Keratinocyte (primary cell): ENCODE data around the gene PDE4C. TPM values are rescaled to one million over a fixed set of nuclear protein-coding genes. Genes with fewer than 3 reads are reported as not detected.

ENCODE experiments used
- DNase-seq: peaks from one replicate; pipeline ENCODE4 v3.0.0-alpha.2; 2011; ENCODE audit warnings: low read depth, missing footprints, low spot score
- FAIRE-seq: peaks from 2 replicates; lab custom pipeline; 2011; peaks lifted over from hg19 to GRCh38; lab: Jason Lieb, UNC
- H2AFZ ChIP-seq: 2 replicates; pipeline ENCODE4 v1.6.0; 2012; ENCODE audit warnings: low read length, control low read depth, inconsistent platforms; ENCODE audit not compliant: control insufficient read depth
- H3K27ac ChIP-seq: 2 replicates; pipeline ENCODE4 v1.5.1; 2011; ENCODE audit warnings: low read length; ENCODE audit not compliant: control insufficient read depth, insufficient read depth
- H3K27me3 ChIP-seq: 3 replicates; pipeline ENCODE4 v1.6.0; 2011; ENCODE audit warnings: low read length; ENCODE audit not compliant: control insufficient read depth, insufficient read depth; ENCODE audit errors: extremely low read depth
- H3K36me3 ChIP-seq, 2 experiments: 2 replicates in 1 of 2; 3 replicates in 1 of 2; pipeline ENCODE4 v1.5.1; 2011; ENCODE audit warnings: low read length in 2 of 2, mild to moderate bottlenecking in 1 of 2; ENCODE audit not compliant: control insufficient read depth in 2 of 2, insufficient read depth in 2 of 2; ENCODE audit errors: extremely low read depth in 1 of 2
- H3K4me1 ChIP-seq: 3 replicates; pipeline ENCODE4 v1.5.1; 2011; ENCODE audit warnings: low read length; ENCODE audit not compliant: control insufficient read depth, insufficient read depth; ENCODE audit errors: extremely low read depth
- H3K4me2 ChIP-seq: 3 replicates; pipeline ENCODE4 v1.6.0; 2011; ENCODE audit warnings: low read depth, low read length; ENCODE audit not compliant: control insufficient read depth, insufficient read depth; ENCODE audit errors: extremely low read depth
- H3K4me3 ChIP-seq, 3 experiments: fragments of 200-600 bp in 1 of 3; sonication (generic) in 1 of 3; 2 replicates in 2 of 3; 3 replicates in 1 of 3; pipeline ENCODE4 v1.5.1; 2011 to 2016; ENCODE audit warnings: low read length in 3 of 3, mild to moderate bottlenecking in 3 of 3, control low read depth in 2 of 3, inconsistent platforms in 1 of 3, low read depth in 1 of 3, mixed read lengths in 1 of 3, mixed run types in 1 of 3, moderate library complexity in 1 of 3; ENCODE audit not compliant: control insufficient read depth in 2 of 3, insufficient read depth in 2 of 3; ENCODE audit errors: extremely low read depth in 1 of 3
- H3K79me2 ChIP-seq: 2 replicates; pipeline ENCODE4 v1.6.0; 2012; ENCODE audit warnings: low read length; ENCODE audit not compliant: control insufficient read depth, insufficient read depth
- H3K9ac ChIP-seq: 3 replicates; pipeline ENCODE4 v1.6.0; 2011; ENCODE audit warnings: low read length; ENCODE audit not compliant: control insufficient read depth, insufficient read depth; ENCODE audit errors: extremely low read depth
- H3K9me1 ChIP-seq: 3 replicates; pipeline ENCODE4 v1.6.0; 2011; ENCODE audit warnings: low read length; ENCODE audit not compliant: control insufficient read depth, insufficient read depth; ENCODE audit errors: extremely low read depth
- H3K9me3 ChIP-seq: 2 replicates; pipeline ENCODE4 v1.5.1; 2012; ENCODE audit warnings: low read depth, low read length; ENCODE audit not compliant: control insufficient read depth
- H4K20me1 ChIP-seq: 3 replicates; pipeline ENCODE4 v1.6.0; 2011; ENCODE audit warnings: low read length; ENCODE audit not compliant: control insufficient read depth, insufficient read depth; ENCODE audit errors: extremely low read depth
- CTCF ChIP-seq, 3 experiments: IDR thresholded peaks in 1 of 3; conservative IDR thresholded peaks in 1 of 3; optimal IDR thresholded peaks in 1 of 3; 2 replicates in 2 of 3; 3 replicates in 1 of 3; pipeline versions ENCODE3 to v1.5.1; 2011; ENCODE audit warnings: low read length in 3 of 3, mild to moderate bottlenecking in 3 of 3, moderate library complexity in 2 of 3, control low read depth in 1 of 3, inconsistent platforms in 1 of 3; ENCODE audit not compliant: insufficient read depth in 2 of 3; ENCODE audit errors: extremely low read depth in 1 of 3
- EZH2 ChIP-seq: IDR thresholded peaks from one replicate; pipeline ENCODE4 v1.6.1; 2012; ENCODE audit warnings: inconsistent platforms, mild to moderate bottlenecking, low read length, moderate library complexity
- dilution Hi-C: fragments of 300-500 bp; cut with MboI; formaldehyde crosslinking; loops from one replicate; pipeline ENCODE4 v1.7.0; 2020; ENCODE audit warnings: low sequenced_read_pairs; ENCODE audit not compliant: extremely low pct_ligation_motif_present
- polyA plus RNA-seq, 5 experiments: library from polyadenylated mRNA; depleted of rRNA in 3 of 5; stranded (reverse) in 3 of 5; stranded (forward) in 1 of 5; unstranded in 1 of 5; fragments of >200 nt; gene quantifications; 1 replicate in 1 of 5; 2 replicates in 3 of 5; 3 replicates in 1 of 5; pipeline versions ENCODE4 v1.2.1 to v1.2.3, GENCODE V29; 2011 to 2012; ENCODE audit warnings: missing spikeins in 2 of 5, low read depth in 1 of 5, low replicate concordance in 1 of 5

The PDE4C gene
- polyA plus RNA-seq, 1 donor (not counting 4 experiments of a cell fraction or from before 2014, with no cell fraction given) = not detected

GRCh38 chr19:18261474-18261873 is 35.2 kb upstream of the PDE4C start:
- FAIRE-seq = no peak
- Histone ChIP-seq H2AFZ (no peak overlapping the region), H3K9me3 (no peaks in the 10 kb centered on the region), H3K27me3 (no peaks in the 10 kb centered on the region), H3K4me1 (no peaks in the 10 kb centered on the region), H3K4me2 (no peak overlapping the region), H4K20me1 (no peaks in the 10 kb centered on the region), H3K9ac (no peak overlapping the region), H3K9me1 (no peaks in the 10 kb centered on the region), H3K4me3 (no peak overlapping the region), H3K79me2 (no peaks in the 10 kb centered on the region), H3K27ac (no peak overlapping the region), H3K36me3 (no peaks in the 10 kb centered on the region)
- DNase-seq = no peak
- dilution Hi-C loops = no loop called here
- no peak for TF ChIP-seq EZH2
- no peak for TF ChIP-seq CTCF (optimal IDR thresholded peaks at IDR 0.05 in 1 of 3, IDR thresholded peaks at IDR 0.05 in 1 of 3, conservative IDR thresholded peaks at IDR 0.05 in 1 of 3; ENCODE audit: extremely low read depth in 1 of 3, insufficient read depth in 2 of 3, low read length in 3 of 3)

- H3K36me3 ChIP-seq = no peaks in the 10 kb centered on the region
- H3K4me2 ChIP-seq = no peak overlapping the region
- DNase-seq = no peak
- no peak for FAIRE-seq
- no peaks in the 10 kb centered on the region for H3K9me3 ChIP-seq
- H3K27ac ChIP-seq = no peak overlapping the region
- no peaks in the 10 kb centered on the region for H3K9me1 ChIP-seq
- TF ChIP-seq EZH2 (no peak), CTCF (optimal IDR thresholded peaks at IDR 0.05 in 1 of 3, IDR thresholded peaks at IDR 0.05 in 1 of 3, conservative IDR thresholded peaks at IDR 0.05 in 1 of 3; ENCODE audit: extremely low read depth in 1 of 3, insufficient read depth in 2 of 3, low read length in 3 of 3) (no peak)
- dilution Hi-C loops = no loop called here
- H3K27me3 ChIP-seq = no peaks in the 10 kb centered on the region
- no peaks in the 10 kb centered on the region for H3K79me2 ChIP-seq
- no peak overlapping the region for H2AFZ ChIP-seq
- no peak overlapping the region for H3K9ac ChIP-seq
- H4K20me1 ChIP-seq = no peaks in the 10 kb centered on the region
- H3K4me3 ChIP-seq = no peak overlapping the region
- H3K4me1 ChIP-seq = peaks cover 4% of the 10 kb centered on the region
Observed at GRCh38 chr19:18259893-18260292, 33.7 kb upstream of the PDE4C start.
